HG02943 (cell line): ENCODE data around the gene MLPH.
A peak's percentile ranks its signal among the peaks of the same experiment; 100 is the strongest.
"Not testable (repeated sequence)": the region's sequence is repeated elsewhere in the genome, so short reads cannot be mapped to it uniquely, and the experiment has no call there.

Experiments
- ATAC-seq: cut with Tn5 transposase; IDR thresholded peaks from one replicate; pipeline ENCODE4 v1.9.1; 2021; ENCODE audit warnings: mild to moderate bottlenecking, low read depth, moderate library complexity; ENCODE audit not compliant: unreplicated experiment

Gene MLPH

GRCh38 chr2:237457388-237457941, 29.6 kb upstream of the MLPH start:
- ATAC-seq: no peak

GRCh38 chr2:237458519-237458918, 28.5 kb upstream of the MLPH start:
- ATAC-seq: no peak

- no peak for ATAC-seq
Measured at GRCh38 chr2:237459226-237459625, 27.8 kb upstream of the MLPH start.

GRCh38 chr2:237459741-237460174, 27.3 kb upstream of the MLPH start:
- no peak for ATAC-seq

- no peak for ATAC-seq
Measured at GRCh38 chr2:237464757-237465391, 22.2 kb upstream of the MLPH start.

GRCh38 chr2:237465515-237466148, 21.4 kb upstream of the MLPH start:
- no peak for ATAC-seq

GRCh38 chr2:237466211-237466610, 20.8 kb upstream of the MLPH start:
- ATAC-seq: no peak

- no peak for ATAC-seq
Measured at GRCh38 chr2:237467447-237468179, 19.4 kb upstream of the MLPH start.

- ATAC-seq: not testable (repeated sequence)
Measured at GRCh38 chr2:237469410-237469809, 17.6 kb upstream of the MLPH start.

GRCh38 chr2:237469849-237470248, 17.2 kb upstream of the MLPH start:
- ATAC-seq: no peak

GRCh38 chr2:237470914-237471313, 16.1 kb upstream of the MLPH start:
- ATAC-seq: no peak

GRCh38 chr2:237471438-237472186, 15.4 kb upstream of the MLPH start:
- no peak for ATAC-seq

- ATAC-seq: no peak
Measured at GRCh38 chr2:237472187-237472712, 14.8 kb upstream of the MLPH start.

- ATAC-seq: no peak
Measured at GRCh38 chr2:237472909-237473877, 13.9 kb upstream of the MLPH start.

GRCh38 chr2:237473878-237474441, 13.1 kb upstream of the MLPH start:
- ATAC-seq: no peak

- no peak for ATAC-seq
Measured at GRCh38 chr2:237474442-237474911, 12.6 kb upstream of the MLPH start.

- peak; percentile 71 for ATAC-seq
Measured at GRCh38 chr2:237474931-237475703, 11.9 kb upstream of the MLPH start.

GRCh38 chr2:237475704-237476141, 11.3 kb upstream of the MLPH start:
- ATAC-seq: no peak
